HG03196 (cell line): ENCODE data around the gene NAA35.
A peak's percentile ranks its signal among the peaks of the same experiment; 100 is the strongest.
"Not testable (repeated sequence)": the region's sequence is repeated elsewhere in the genome, so short reads cannot be mapped to it uniquely, and the experiment has no call there.

Experiments used
- ATAC-seq: cut with Tn5 transposase; IDR thresholded peaks from one replicate; pipeline ENCODE4 v1.9.1; 2021; ENCODE audit not compliant: unreplicated experiment

The NAA35 gene

GRCh38 chr9:85940832-85941621 lies at the start of gene NAA35:
TSS of gene NAA35 (plus strand) at chr9:85941146. CDS start at chr9:85942160, 1,014 bp downstream.
- ATAC-seq: peak; percentile 94

- ATAC-seq: no peak
Observed at GRCh38 chr9:85892401-85892800, 48.5 kb upstream of the NAA35 start.

- ATAC-seq: no peak
Observed at GRCh38 chr9:85895685-85896084, 45.3 kb upstream of the NAA35 start.

GRCh38 chr9:85897848-85898247 lies 43.1 kb upstream of the NAA35 start:
- ATAC-seq: no peak

- ATAC-seq: no peak
Observed at GRCh38 chr9:85898332-85898731, 42.6 kb upstream of the NAA35 start.

- ATAC-seq: no peak
Observed at GRCh38 chr9:85899388-85899787, 41.6 kb upstream of the NAA35 start.

GRCh38 chr9:85900504-85901201 lies 40.3 kb upstream of the NAA35 start:
- ATAC-seq: no peak

GRCh38 chr9:85904975-85905374 lies 36.0 kb upstream of the NAA35 start:
- no peak for ATAC-seq

GRCh38 chr9:85905957-85906356 lies 35.0 kb upstream of the NAA35 start:
- ATAC-seq: no peak

GRCh38 chr9:85909390-85909789 lies 31.6 kb upstream of the NAA35 start:
- no peak for ATAC-seq

GRCh38 chr9:85914108-85914507 lies 26.8 kb upstream of the NAA35 start:
- no peak for ATAC-seq

- no peak for ATAC-seq
Observed at GRCh38 chr9:85917756-85918155, 23.2 kb upstream of the NAA35 start.

- no peak for ATAC-seq
Observed at GRCh38 chr9:85925493-85925892, 15.5 kb upstream of the NAA35 start.

GRCh38 chr9:85927076-85927475 lies 13.9 kb upstream of the NAA35 start:
- ATAC-seq: no peak

GRCh38 chr9:85931495-85931894 lies 9.5 kb upstream of the NAA35 start:
- ATAC-seq: no peak

GRCh38 chr9:85935950-85936349 lies 5.0 kb upstream of the NAA35 start:
- ATAC-seq: not testable (repeated sequence)

GRCh38 chr9:85940275-85940831 lies 593 bp upstream of the NAA35 start:
- ATAC-seq: no peak

- ATAC-seq: no peak
Observed at GRCh38 chr9:85941622-85941940, 635 bp downstream of the NAA35 start.

- ATAC-seq: no peak
Observed at GRCh38 chr9:85941966-85942912, 1.3 kb downstream of the NAA35 start.

- ATAC-seq: no peak
Observed at GRCh38 chr9:85942913-85943709, 2.2 kb downstream of the NAA35 start.
